ENCODE results near the gene ITPK1.

The ITPK1 gene

GRCh38 chr14:93040443-93040842 is 75.3 kb downstream of the ITPK1 start:
- no peak for DNase-seq

- no peak for DNase-seq
Observed at GRCh38 chr14:93039649-93040315, 75.9 kb downstream of the ITPK1 start.

GRCh38 chr14:93037351-93037750 is 78.4 kb downstream of the ITPK1 start:
- DNase-seq = no peak

GRCh38 chr14:93036652-93037345 is 78.9 kb downstream of the ITPK1 start:
- no peak for DNase-seq

GRCh38 chr14:93035917-93036651 is 79.6 kb downstream of the ITPK1 start:
- DNase-seq = no peak

GRCh38 chr14:93035585-93035916 is 80.2 kb downstream of the ITPK1 start:
- DNase-seq = no peak

GRCh38 chr14:93034671-93034994 is 81.1 kb downstream of the ITPK1 start:
- DNase-seq = no peak

- peak; percentile 52 for DNase-seq
Observed at GRCh38 chr14:93033983-93034670, 81.6 kb downstream of the ITPK1 start.

- no peak for DNase-seq
Observed at GRCh38 chr14:93033084-93033982, 82.4 kb downstream of the ITPK1 start.

GRCh38 chr14:93032421-93032936 is 83.2 kb downstream of the ITPK1 start:
- no peak for DNase-seq

GRCh38 chr14:93031505-93032315 is 84.0 kb downstream of the ITPK1 start:
- DNase-seq = no peak

GRCh38 chr14:93030761-93031160 is 85.0 kb downstream of the ITPK1 start:
- no peak for DNase-seq

- no peak for DNase-seq
Observed at GRCh38 chr14:93029911-93030508, 85.7 kb downstream of the ITPK1 start.

GRCh38 chr14:93029417-93029816 is 86.3 kb downstream of the ITPK1 start:
- DNase-seq = no peak

GRCh38 chr14:93028724-93029076 is 87.0 kb downstream of the ITPK1 start:
- no peak for DNase-seq

- DNase-seq = no peak
Observed at GRCh38 chr14:93027810-93028723, 87.7 kb downstream of the ITPK1 start.

- no peak for DNase-seq
Observed at GRCh38 chr14:93026339-93026738, 89.4 kb downstream of the ITPK1 start.

- peak; percentile 8 for DNase-seq
Observed at GRCh38 chr14:93025055-93025454, 90.7 kb downstream of the ITPK1 start.

- DNase-seq = no peak
Observed at GRCh38 chr14:93024493-93024892, 91.2 kb downstream of the ITPK1 start.

All from CD4-positive, alpha-beta T cell treated with Interleukin-6 for 4 hours (primary cell).